H1 (cell line): Measurements from ENCODE around the gene HOXB3. TPM values are rescaled to one million over a fixed set of nuclear protein-coding genes. Genes with fewer than 3 reads are reported as not detected.
A peak's percentile ranks its signal among the peaks of the same experiment; 100 is the strongest.

Experiments
- CTCF ChIA-PET: fragments of 300-600 bp; sonication (Branson Sonifier 250); formaldehyde crosslinking; loops from one replicate; lab custom pipeline; 2021; ENCODE audit not compliant: partially characterized antibody; lab: Charles Lee
- POLR2A ChIA-PET: fragments of 300-600 bp; sonication (Branson Sonifier 250); formaldehyde crosslinking; loops from one replicate; lab custom pipeline; 2021; ENCODE audit warnings: inconsistent platforms; ENCODE audit not compliant: partially characterized antibody; lab: Charles Lee
- DNase-seq, 2 experiments: peaks; one replicate each; pipeline versions ENCODE4 v3.0.0 to v3.0.0-alpha.2; 2010 to 2022; ENCODE audit warnings: low spot score in 2 of 2, low read depth in 1 of 2, mixed read lengths in 1 of 2
- FAIRE-seq: peaks from 2 replicates; lab custom pipeline; 2011; peaks lifted over from hg19 to GRCh38; lab: Jason Lieb, UNC
- H2AFZ ChIP-seq: 2 replicates; pipeline ENCODE4 v1.8.1; 2012; ENCODE audit warnings: low read length, inconsistent platforms
- H2AK5ac ChIP-seq: 2 replicates; pipeline ENCODE4 v1.6.1; 2013; ENCODE audit warnings: low read depth, low read length
- H2BK120ac ChIP-seq: replicated peaks from 2 replicates; pipeline ENCODE3; 2013; ENCODE audit warnings: low read depth, low read length, inconsistent platforms
- H2BK12ac ChIP-seq: 2 replicates; pipeline ENCODE4 v1.6.1; 2013; ENCODE audit warnings: low read depth, low read length
- H2BK15ac ChIP-seq: 2 replicates; pipeline ENCODE4 v1.6.1; 2013; ENCODE audit warnings: low read length
- H2BK20ac ChIP-seq: 2 replicates; pipeline ENCODE4 v1.6.1; 2013; ENCODE audit warnings: low read length
- H2BK5ac ChIP-seq: 2 replicates; pipeline ENCODE4 v1.6.1; 2013; ENCODE audit warnings: low read depth, low read length
- H3K14ac ChIP-seq: 2 replicates; pipeline ENCODE4 v1.6.1; 2013; ENCODE audit warnings: inconsistent platforms; ENCODE audit not compliant: insufficient read length
- H3K18ac ChIP-seq: 2 replicates; pipeline ENCODE4 v1.6.1; 2013; ENCODE audit warnings: low read length; ENCODE audit errors: extremely low read depth
- H3K23ac ChIP-seq: 2 replicates; pipeline ENCODE4 v1.6.1; 2013; ENCODE audit warnings: inconsistent platforms; ENCODE audit not compliant: insufficient read length
- H3K23me2 ChIP-seq: 2 replicates; pipeline ENCODE4 v1.6.1; 2013; ENCODE audit warnings: low read depth, low read length
- H3K27ac ChIP-seq: 2 replicates; pipeline ENCODE4 v1.6.1; 2011; ENCODE audit warnings: low read depth, low read length, inconsistent platforms
- H3K27me3 ChIP-seq, 4 experiments: replicated peaks in 1 of 4; 1 replicate in 1 of 4; 2 replicates in 3 of 4; pipeline versions ENCODE4 v1.6.1 to v1.8.1; 2011 to 2013; ENCODE audit warnings: low read length in 3 of 4, mild to moderate bottlenecking in 3 of 4, inconsistent platforms in 2 of 4, mixed read lengths in 2 of 4, moderate library complexity in 1 of 4; ENCODE audit not compliant: control insufficient read depth in 3 of 4, insufficient read depth in 3 of 4; ENCODE audit errors: extremely low read depth in 1 of 4
- H3K36me3 ChIP-seq, 4 experiments: 2 replicates each; pipeline versions ENCODE4 v1.6.1 to v1.8.1; 2011 to 2013; ENCODE audit warnings: mild to moderate bottlenecking in 4 of 4, low read length in 3 of 4, moderate library complexity in 2 of 4, control low read depth in 1 of 4, inconsistent platforms in 1 of 4; ENCODE audit not compliant: insufficient read depth in 4 of 4, control insufficient read depth in 2 of 4
- H3K4ac ChIP-seq: replicated peaks from 2 replicates; pipeline ENCODE3; 2013; ENCODE audit warnings: low read length, low read depth, mixed read lengths, inconsistent platforms; ENCODE audit not compliant: insufficient read length
- H3K4me1 ChIP-seq, 4 experiments: replicated peaks in 1 of 4; 1 replicate in 1 of 4; 2 replicates in 3 of 4; pipeline versions ENCODE4 v1.6.1 to v1.8.1; 2011 to 2013; ENCODE audit warnings: low read length in 3 of 4, inconsistent platforms in 2 of 4, mixed read lengths in 1 of 4; ENCODE audit not compliant: insufficient read depth in 4 of 4, control insufficient read depth in 3 of 4
- H3K4me2 ChIP-seq, 2 experiments: 2 replicates each; pipeline versions ENCODE4 v1.6.1 to v1.8.1; 2011 to 2013; ENCODE audit warnings: low read depth in 2 of 2, low read length in 2 of 2, control low read depth in 1 of 2, inconsistent platforms in 1 of 2, mild to moderate bottlenecking in 1 of 2; ENCODE audit not compliant: insufficient read depth in 1 of 2
- H3K4me3 ChIP-seq, 4 experiments: fragments of 200-600, 300-600 bp in 1 of 4; sonication (generic), shearing (Covaris generic), sonication (Bioruptor Twin) in 1 of 4; 2 replicates each; pipeline versions ENCODE4 v1.5.1 to v1.8.1; 2011 to 2016; ENCODE audit warnings: low read length in 4 of 4, low read depth in 3 of 4, control low read depth in 2 of 4, inconsistent platforms in 2 of 4, mild to moderate bottlenecking in 2 of 4, mixed read lengths in 1 of 4, moderate library complexity in 1 of 4; ENCODE audit not compliant: insufficient read depth in 2 of 4; ENCODE audit errors: extremely low read depth in 1 of 4
- H3K56ac ChIP-seq: replicated peaks from 2 replicates; pipeline ENCODE3; 2013; ENCODE audit warnings: low read depth, mild to moderate bottlenecking, mixed read lengths, low read length, inconsistent platforms; ENCODE audit not compliant: insufficient read length
- H3K79me1 ChIP-seq: 2 replicates; pipeline ENCODE4 v1.6.1; 2013; ENCODE audit warnings: low read depth, low read length, control low read depth
- H3K79me2 ChIP-seq, 2 experiments: 2 replicates each; pipeline versions ENCODE4 v1.6.1 to v1.8.1; 2012 to 2013; ENCODE audit warnings: low read length in 2 of 2, mild to moderate bottlenecking in 2 of 2, inconsistent platforms in 1 of 2; ENCODE audit not compliant: insufficient read depth in 2 of 2, control insufficient read depth in 1 of 2
- H3K9ac ChIP-seq, 4 experiments: replicated peaks in 1 of 4; 1 replicate in 1 of 4; 2 replicates in 3 of 4; pipeline versions ENCODE4 v1.6.1 to v1.8.1; 2011 to 2013; ENCODE audit warnings: low read depth in 3 of 4, low read length in 3 of 4, control low read depth in 2 of 4, mild to moderate bottlenecking in 2 of 4, moderate library complexity in 2 of 4, inconsistent platforms in 1 of 4; ENCODE audit errors: extremely low read depth in 1 of 4
- H3K9me3 ChIP-seq, 2 experiments: 2 replicates each; pipeline versions ENCODE4 v1.6.1 to v1.8.1; 2012 to 2013; ENCODE audit warnings: mild to moderate bottlenecking in 2 of 2, moderate library complexity in 2 of 2, control low read depth in 1 of 2, inconsistent platforms in 1 of 2, low read depth in 1 of 2, low read length in 1 of 2, mixed read lengths in 1 of 2; ENCODE audit not compliant: insufficient read depth in 2 of 2
- H4K20me1 ChIP-seq, 2 experiments: replicated peaks in 1 of 2; 2 replicates each; pipeline versions ENCODE3 to v1.8.1; 2011 to 2013; ENCODE audit warnings: inconsistent platforms in 2 of 2, low read length in 2 of 2, mild to moderate bottlenecking in 1 of 2; ENCODE audit not compliant: insufficient read depth in 2 of 2, control insufficient read depth in 1 of 2
- H4K5ac ChIP-seq: 2 replicates; pipeline ENCODE4 v1.6.1; 2013; ENCODE audit warnings: low read length, low read depth, mixed read lengths, inconsistent platforms; ENCODE audit not compliant: insufficient read length
- H4K8ac ChIP-seq: 2 replicates; pipeline ENCODE4 v1.8.0; 2013; ENCODE audit warnings: mild to moderate bottlenecking, moderate library complexity, low read length, inconsistent platforms; ENCODE audit not compliant: insufficient read depth; ENCODE audit errors: extremely low read depth
- H4K91ac ChIP-seq: replicated peaks from 2 replicates; pipeline ENCODE3; 2013; ENCODE audit warnings: low read length, mixed read lengths, inconsistent platforms; ENCODE audit not compliant: insufficient read length
- MAFK ChIP-seq: IDR thresholded peaks from 2 replicates; pipeline ENCODE4 v1.6.1; 2012; ENCODE audit warnings: low read depth, mild to moderate bottlenecking, improper control_type of control experiment, low read length
- RNF2 ChIP-seq: fragments of 200-900, 300-1000 bp; sonication (generic); IDR thresholded peaks from 2 replicates; pipeline ENCODE4 v1.7.1; 2016; ENCODE audit warnings: borderline replicate concordance, low read depth, mild to moderate bottlenecking, antibody characterized with exemption, low read length; ENCODE audit not compliant: poor library complexity, severe bottlenecking; ENCODE audit errors: missing control alignments
- SUZ12 ChIP-seq: fragments of 200-600 bp; sonication (generic); IDR thresholded peaks from 2 replicates; pipeline ENCODE4 v1.6.1; 2012; ENCODE audit warnings: mild to moderate bottlenecking, inconsistent platforms, low read length, moderate library complexity, mixed read lengths
- WGBS, 2 experiments: shearing (Covaris generic) in 1 of 2; methylation state at CpG; one replicate each; pipeline versions ENCODE4 v1.1.6 to v1.1.7; 2013 to 2015; ENCODE audit warnings: low lambda C conversion rate in 2 of 2, mixed read lengths in 2 of 2, inconsistent platforms in 1 of 2, low coverage in 1 of 2, missing lambda C conversion rate in 1 of 2; ENCODE audit not compliant: insufficient replicate concordance in 2 of 2, insufficient coverage in 1 of 2, insufficient read length in 1 of 2; ENCODE audit errors: extremely low coverage in 1 of 2, missing lambda C conversion rate in 1 of 2; 5-methylcytosine and 5-hydroxymethylcytosine counted together
- polyA plus RNA-seq, 7 experiments: library from polyadenylated mRNA; depleted of rRNA in 3 of 7; stranded (reverse) in 5 of 7; unstranded in 2 of 7; fragments of >200 nt in 5 of 7; fragments of 200-250 nt in 2 of 7; gene quantifications; 1 replicate in 5 of 7; 2 replicates in 1 of 7; 4 replicates in 1 of 7; pipeline versions ENCODE4 v1.2.1 to v1.2.3, GENCODE V29; 2011 to 2013; ENCODE audit warnings: missing spikeins in 2 of 7, mixed read lengths in 2 of 7
- total RNA-seq: library from RNA; stranded (reverse); fragmentation: NEBNext Ultra II Directional; extraction: Animal tissue kit (Norgen Biotek cat#: 25700); gene quantifications from 2 replicates; pipeline ENCODE4 v1.2.1, GENCODE V29; 2021

Gene HOXB3
- total and polyA plus RNA-seq, 2 of the 8 experiments (the other 6 are each of a cell fraction or from before 2014, with no cell fraction given): not detected

GRCh38 chr17:48639136-48639535, 49.1 kb upstream of the HOXB3 start:
- no peak overlapping the region for H4K91ac ChIP-seq
- DNase-seq: no peak

More at GRCh38 chr17:48639136-48639535, 49.1 kb upstream of the HOXB3 start:
- no peak overlapping the region for H2BK5ac ChIP-seq
- no peak overlapping the region for H3K18ac ChIP-seq
- ChIA-PET CTCF (interaction anchor here (0.6 to 3.4 kb wide), 6 partner anchors 8 to 245 kb away, joined by 3 to 15 read pairs (median 4); partner anchors contain the start of gene HOXB9), POLR2A (no interaction called here)
- no peak overlapping the region for H2AK5ac ChIP-seq
- H4K20me1 ChIP-seq: peaks cover 14 to 29% of the 10 kb centered on the region in 2 experiments
- no peak overlapping the region for H2BK20ac ChIP-seq
- no peaks in the 10 kb centered on the region for H3K79me2 ChIP-seq
- no peak overlapping the region for H3K23ac ChIP-seq
- peaks cover 0 to 3% (median 2%) of the 10 kb centered on the region in 4 experiments; a peak in 4 of 7 replicates for H3K4me1 ChIP-seq
- H3K4ac ChIP-seq: no peak overlapping the region
- H2BK15ac ChIP-seq: no peak overlapping the region
- no peak overlapping the region for H4K5ac ChIP-seq
- H3K4me3 ChIP-seq: no peak overlapping the region
- WGBS, 2 experiments: 31% methylated on average over 4 of the region's 5 CpGs; no CpG with 5 or more reads in 1 of the 2 experiments
- H3K9ac ChIP-seq: no peak overlapping the region
- no peak overlapping the region for H2AFZ ChIP-seq
- no peak overlapping the region for H2BK12ac ChIP-seq
- H3K14ac ChIP-seq: no peak overlapping the region
- TF ChIP-seq SUZ12 (peak; percentile 71), RNF2 (peak; percentile 81), MAFK (no peak)
- H3K27me3 ChIP-seq: peaks cover 98 to 100% (median 100%) of the 10 kb centered on the region in 4 experiments
- no peaks in the 10 kb centered on the region for H3K79me1 ChIP-seq
- H3K4me2 ChIP-seq: no peak overlapping the region
- no peak overlapping the region for H3K56ac ChIP-seq
- peaks cover 0 to 7% (median 0%) of the 10 kb centered on the region in 4 experiments; a peak in 1 of 8 replicates for H3K36me3 ChIP-seq
- H3K9me3 ChIP-seq: no peaks in the 10 kb centered on the region
- H3K27ac ChIP-seq: no peak overlapping the region
- H3K23me2 ChIP-seq: no peaks in the 10 kb centered on the region
- H4K8ac ChIP-seq: no peak overlapping the region
- H2BK120ac ChIP-seq: no peak overlapping the region
- FAIRE-seq: no peak
